Measurements from ENCODE around the gene APOBEC3G. TPM values are rescaled to one million over a fixed set of nuclear protein-coding genes. Genes with fewer than 3 reads are reported as not detected.
"Not testable (repeated sequence)": the region's sequence is repeated elsewhere in the genome, so short reads cannot be mapped to it uniquely, and the experiment has no call there.

APOBEC3G gene
- 10 to 100 TPM; 14.2 to 18.6 (median 15.5) TPM for polyA plus RNA-seq (ENCODE audit: insufficient read depth in 1 of 5, insufficient read length in 5 of 5, low replicate concordance in 1 of 5)
- long read RNA-seq, donor 1, transcript APOBEC3G-203 (2 exons, 1,081 nt): major isoform, 5 of 9 reads
- long read RNA-seq, donor 1, partial matches to known transcripts: 0 of 9 reads
- long read RNA-seq, donor 1, other reads (novel, unspliced or antisense): 0 of 9 reads
- long read RNA-seq, donor 2, partial matches to known transcripts: 0 of 2 reads
- long read RNA-seq, donor 2, other reads (novel, unspliced or antisense): 0 of 2 reads
- long read RNA-seq, donor 3, partial matches to known transcripts: 6 of 9 reads
- long read RNA-seq, donor 3, other reads (novel, unspliced or antisense): 0 of 9 reads
- long read RNA-seq, donor 4, partial matches to known transcripts: 0 of 3 reads
- long read RNA-seq, donor 4, other reads (novel, unspliced or antisense): 0 of 3 reads
- long read RNA-seq, donor 5, partial matches to known transcripts: 0 of 2 reads
- long read RNA-seq, donor 5, other reads (novel, unspliced or antisense): 0 of 2 reads
- long read RNA-seq, donor 6, transcript APOBEC3G-201 (8 exons, 1,834 nt): major isoform, 6 of 10 reads
- long read RNA-seq, donor 6, partial matches to known transcripts: 0 of 10 reads
- long read RNA-seq, donor 6, other reads (novel, unspliced or antisense): 0 of 10 reads
- long read RNA-seq, donor 7, partial matches to known transcripts: 12 of 15 reads
- long read RNA-seq, donor 7, other reads (novel, unspliced or antisense): 0 of 15 reads
- long read RNA-seq, donor 8, partial matches to known transcripts: 0 of 2 reads
- long read RNA-seq, donor 8, other reads (novel, unspliced or antisense): 0 of 2 reads

GRCh38 chr22:39077026-39077840, at the start of gene APOBEC3G:
APOBEC3G (plus strand) TSS chr22:39077275; CDS start chr22:39077362, 87 bp downstream.
- DNase-seq: peak; percentile 27 to 41

DNA sequence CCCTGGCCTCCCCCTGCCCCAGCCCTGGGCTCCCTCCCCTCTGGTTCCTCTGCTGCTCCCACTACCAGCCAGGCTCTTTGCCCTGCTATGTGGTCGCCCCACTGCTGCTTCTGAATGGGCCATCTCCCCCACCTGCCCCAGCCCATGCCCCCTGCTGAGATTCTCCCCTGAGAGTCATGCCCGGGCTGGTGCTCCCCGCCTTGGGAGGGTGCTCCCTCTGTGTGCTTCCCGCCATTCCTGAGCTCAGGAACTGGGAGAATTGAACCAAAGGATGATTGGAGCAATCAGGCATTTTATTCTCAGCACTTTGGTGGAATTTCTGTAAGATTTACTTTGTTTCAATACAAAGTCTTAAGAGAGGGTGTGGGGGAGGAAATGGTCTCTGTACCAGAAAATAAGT, 49.4 kb upstream of the APOBEC3G start:
- no peak for DNase-seq

GRCh38 chr22:39028281-39028680, 48.8 kb upstream of the APOBEC3G start:
- DNase-seq: no peak

DNA sequence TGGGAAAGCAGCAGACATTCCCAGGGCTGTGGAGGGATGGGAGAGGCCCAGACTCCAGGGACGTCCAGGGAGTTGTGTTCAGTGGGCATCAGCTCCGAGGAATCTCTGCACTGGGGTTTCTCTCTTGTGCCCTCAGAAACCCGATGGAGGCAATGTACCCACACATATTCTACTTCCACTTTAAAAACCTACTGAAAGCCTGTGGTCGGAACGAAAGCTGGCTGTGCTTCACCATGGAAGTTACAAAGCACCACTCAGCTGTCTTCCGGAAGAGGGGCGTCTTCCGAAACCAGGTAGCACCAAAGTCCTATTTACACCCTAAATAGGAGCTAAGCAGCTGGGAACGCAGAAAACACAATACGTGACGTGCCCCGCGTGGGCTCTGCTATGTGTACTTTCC, 47.8 kb upstream of the APOBEC3G start:
- no peak for DNase-seq

DNA sequence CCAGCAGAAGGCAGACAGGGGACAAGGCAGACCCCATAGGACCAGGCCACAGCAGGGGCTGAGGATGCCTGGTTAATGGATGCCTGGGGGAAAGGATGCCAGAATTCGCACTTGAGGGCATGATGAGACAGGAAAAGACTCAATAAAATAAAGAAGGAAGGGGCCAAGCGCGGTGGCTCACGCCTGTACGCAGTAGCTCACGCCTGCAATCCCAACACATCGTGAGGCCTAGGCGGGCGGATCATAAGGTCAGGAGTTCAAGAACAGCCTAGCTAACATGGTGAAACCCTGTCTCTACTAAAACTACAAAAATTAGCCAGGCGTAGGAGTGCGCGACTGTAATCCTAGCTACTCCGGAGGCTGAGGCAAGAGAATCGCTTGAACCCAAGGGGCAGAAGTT, 46.4 kb upstream of the APOBEC3G start:
- no peak for DNase-seq

GRCh38 chr22:39031434-39032295, 45.4 kb upstream of the APOBEC3G start:
- not testable (repeated sequence) for DNase-seq

GRCh38 chr22:39037071-39037470, 40.0 kb upstream of the APOBEC3G start:
- DNase-seq: not testable (repeated sequence)

DNA sequence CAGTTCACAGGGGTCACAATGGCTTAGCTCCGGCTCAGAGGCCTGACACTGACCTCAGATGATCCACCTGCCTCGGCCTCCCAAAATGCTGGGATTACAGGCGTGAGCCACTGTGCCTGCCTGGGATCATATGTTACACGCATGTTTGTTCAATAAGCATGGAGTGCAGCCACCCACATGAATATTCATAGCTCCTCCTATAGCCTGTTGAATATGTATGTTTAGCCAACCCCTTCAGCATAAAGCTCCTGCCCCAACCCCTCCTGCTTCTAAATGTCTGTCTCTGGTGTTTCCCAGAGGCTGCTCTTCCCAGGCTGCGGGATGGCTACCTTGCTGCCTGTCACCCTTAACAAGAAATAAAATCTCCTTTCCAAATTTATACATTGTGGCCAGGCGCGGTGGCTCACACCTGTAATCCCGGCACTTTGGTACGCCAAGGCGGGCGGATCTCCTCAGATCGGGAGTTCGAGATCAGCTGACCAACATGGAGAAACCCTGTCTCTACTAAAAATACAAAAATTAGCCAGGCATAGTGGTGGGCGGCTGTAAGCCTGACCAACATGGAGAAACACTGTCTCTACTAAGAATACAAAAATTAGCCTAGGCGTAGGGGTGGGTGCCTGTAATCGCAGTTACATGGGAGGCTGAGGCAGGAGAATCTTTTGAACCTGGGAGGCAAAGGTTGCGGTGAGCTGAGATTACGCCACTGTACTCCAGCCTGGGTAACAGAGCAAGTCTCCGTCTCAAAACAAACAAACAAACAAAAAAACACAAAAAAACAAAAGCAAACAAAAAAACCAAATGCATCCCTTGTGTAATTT, 37.6 kb upstream of the APOBEC3G start:
- DNase-seq: no peak

GRCh38 chr22:39040155-39040537, 36.9 kb upstream of the APOBEC3G start:
- DNase-seq: not testable (repeated sequence)

DNA sequence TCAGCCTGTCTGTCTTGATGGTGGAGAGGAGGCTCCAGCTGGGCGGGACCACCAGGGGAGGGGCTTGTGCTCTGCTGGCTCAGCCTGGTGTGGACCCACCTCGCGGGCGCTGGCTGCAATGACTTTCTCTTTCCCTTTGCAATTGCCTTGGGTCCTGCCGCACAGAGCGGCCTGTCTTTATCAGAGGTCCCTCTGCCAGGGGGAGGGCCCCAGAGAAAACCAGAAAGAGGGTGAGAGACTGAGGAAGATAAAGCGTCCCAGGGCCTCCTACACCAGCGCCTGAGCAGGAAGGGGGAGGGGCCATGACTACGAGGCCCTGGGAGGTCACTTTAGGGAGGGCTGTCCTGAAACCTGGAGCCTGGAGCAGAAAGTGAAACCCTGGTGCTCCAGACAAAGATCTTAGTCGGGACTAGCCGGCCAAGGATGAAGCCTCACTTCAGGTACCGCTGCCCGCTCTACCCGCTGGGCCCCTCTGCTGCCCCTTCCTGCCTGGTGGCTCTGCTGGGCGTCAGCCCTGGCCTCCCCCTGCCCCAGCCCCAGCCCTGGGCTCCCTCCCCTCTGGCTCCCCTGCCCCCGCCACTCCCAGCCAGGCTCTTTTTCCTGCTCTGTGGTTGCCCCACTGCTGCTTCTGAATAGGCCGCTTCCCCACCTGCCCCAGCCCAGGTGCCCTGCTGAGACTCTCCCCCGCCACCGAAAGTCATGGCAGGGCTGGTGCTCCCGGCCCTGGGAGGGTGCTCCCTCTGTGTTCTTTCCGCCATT, 36.4 kb upstream of the APOBEC3G start, which contains the start of gene APOBEC3F:
TSS of gene APOBEC3F (plus strand) at position 327 of the 759 bp plus-strand sequence. CDS start at position 424, 97 bp downstream.
- DNase-seq: peak; percentile 40 to 41

- no peak for DNase-seq
Measured at GRCh38 chr22:39041908-39042307, 35.2 kb upstream of the APOBEC3G start.

GRCh38 chr22:39043063-39043462, 34.0 kb upstream of the APOBEC3G start:
- not testable (repeated sequence) for DNase-seq

DNA sequence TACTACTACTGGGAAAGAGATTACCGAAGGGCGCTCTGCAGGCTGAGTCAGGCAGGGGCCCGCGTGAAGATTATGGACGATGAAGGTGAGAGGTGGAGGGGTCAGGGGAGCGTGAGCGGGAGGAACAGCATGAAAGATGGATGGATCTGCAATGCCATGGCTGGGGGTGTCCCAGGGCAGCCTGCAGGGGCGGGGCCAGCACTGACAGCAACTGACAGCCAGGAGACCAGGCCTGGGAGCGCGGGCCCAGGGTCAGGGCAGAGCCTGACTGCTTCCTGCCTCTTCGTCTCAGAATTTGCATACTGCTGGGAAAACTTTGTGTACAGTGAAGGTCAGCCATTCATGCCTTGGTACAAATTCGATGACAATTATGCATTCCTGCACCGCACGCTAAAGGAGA, 31.9 kb upstream of the APOBEC3G start:
- not testable (repeated sequence) for DNase-seq

- DNase-seq: not testable (repeated sequence)
Measured at GRCh38 chr22:39049486-39049885, 27.6 kb upstream of the APOBEC3G start.

DNA sequence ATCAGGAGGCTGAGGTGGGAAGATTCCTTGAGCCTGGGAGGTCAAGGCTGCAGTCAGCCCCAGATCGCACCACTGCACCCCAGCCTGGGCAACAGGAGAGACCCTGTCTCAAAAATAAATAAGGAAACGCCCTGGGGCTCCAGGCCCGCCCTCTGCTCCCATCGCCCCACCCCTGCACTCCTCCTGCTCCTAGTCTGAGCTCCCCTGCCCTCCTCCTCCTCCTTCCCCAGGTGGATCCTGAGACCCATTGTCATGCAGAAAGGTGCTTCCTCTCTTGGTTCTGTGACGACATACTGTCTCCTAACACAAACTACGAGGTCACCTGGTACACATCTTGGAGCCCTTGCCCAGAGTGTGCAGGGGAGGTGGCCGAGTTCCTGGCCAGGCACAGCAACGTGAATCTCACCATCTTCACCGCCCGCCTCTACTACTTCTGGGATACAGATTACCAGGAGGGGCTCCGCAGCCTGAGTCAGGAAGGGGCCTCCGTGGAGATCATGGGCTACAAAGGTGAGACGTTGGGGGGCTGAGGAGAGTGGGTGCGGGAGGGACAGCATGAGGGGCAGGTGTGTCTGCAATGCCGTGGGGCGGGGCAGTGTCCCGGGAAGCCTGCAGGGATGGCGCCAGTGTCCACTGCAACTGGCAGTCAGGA, 25.1 kb upstream of the APOBEC3G start:
- not testable (repeated sequence) for DNase-seq

GRCh38 chr22:39055658-39056057, 21.4 kb upstream of the APOBEC3G start:
- DNase-seq: no peak

DNA sequence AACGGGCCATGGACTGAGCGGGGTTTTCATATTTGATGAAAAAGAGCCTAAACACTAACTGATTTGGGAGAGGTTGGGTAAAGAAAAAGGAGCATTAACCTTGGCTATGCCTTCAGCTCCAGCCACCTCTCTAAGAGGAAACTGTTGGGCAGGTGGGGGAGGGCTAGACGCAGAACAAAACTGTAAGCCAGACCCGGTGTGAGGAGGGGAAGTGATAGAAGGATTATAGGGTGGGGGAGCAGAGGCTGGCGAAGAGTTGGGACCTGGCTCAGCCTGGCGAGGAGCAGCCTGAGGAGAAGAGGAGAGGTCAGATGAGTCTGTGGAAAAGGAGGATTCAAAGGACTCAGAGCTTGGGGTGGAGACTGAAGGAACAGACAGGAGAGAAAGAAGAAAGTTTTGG, 15.8 kb upstream of the APOBEC3G start:
- DNase-seq: not testable (repeated sequence)

DNA sequence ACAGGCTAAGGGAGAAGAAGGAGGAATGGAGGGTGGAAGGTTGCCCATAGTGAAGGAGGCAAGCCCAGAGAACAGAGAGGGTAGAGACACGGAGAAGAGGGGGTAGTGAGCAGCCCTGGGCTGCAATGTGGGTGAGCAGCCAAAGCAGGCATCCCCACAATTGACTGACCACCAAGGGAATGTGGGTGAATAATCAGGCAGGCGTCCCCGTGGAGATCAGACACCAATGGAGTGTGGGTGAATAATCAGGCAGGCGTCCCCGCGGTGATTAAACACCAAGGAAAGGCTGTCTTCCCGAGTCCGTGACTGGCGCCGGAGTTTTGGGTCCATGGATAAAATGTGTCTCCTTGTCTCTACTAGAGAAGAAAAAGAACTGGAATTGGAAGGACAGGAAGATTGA, 15.1 kb upstream of the APOBEC3G start:
- DNase-seq: not testable (repeated sequence)

Measured in right lung (tissue), 10 donors.